Astrocyte of the spinal cord (primary cell): ENCODE results near the gene FARSA.
"Not testable (repeated sequence)": the region's sequence is repeated elsewhere in the genome, so short reads cannot be mapped to it uniquely, and the experiment has no call there.

Source experiments
- DNase-seq: peaks from one replicate; pipeline ENCODE4 v3.0.0; 2011; ENCODE audit warnings: low read depth, low spot score
- H3K4me3 ChIP-seq: 2 replicates; pipeline ENCODE4 v1.5.1; 2011; ENCODE audit warnings: low read depth, mild to moderate bottlenecking, low read length, moderate library complexity
- CTCF ChIP-seq: IDR thresholded peaks from 2 replicates; pipeline ENCODE4 v1.5.1; 2012; ENCODE audit warnings: low read depth, mild to moderate bottlenecking, low read length, inconsistent platforms
- in situ Hi-C: cut with HindIII; loops from 2 replicates; pipeline ENCODE4 v1.10.0; 2017; ENCODE audit warnings: low sequenced_read_pairs

FARSA gene

GRCh38 chr19:12932392-12933286 lies 872 bp downstream of the FARSA start:
- DNase-seq: no peak
- TF ChIP-seq CTCF: no peak
- H3K4me3 ChIP-seq: peak overlapping the region; percentile 96
- in situ Hi-C loops: no loop called here

- in situ Hi-C loops: no loop called here
- no peak overlapping the region for H3K4me3 ChIP-seq
- no peak for TF ChIP-seq CTCF
- DNase-seq: no peak
Measured at GRCh38 chr19:12930002-12930645, 3.4 kb downstream of the FARSA start.

GRCh38 chr19:12924621-12925310 lies 8.7 kb downstream of the FARSA start:
- DNase-seq: no peak
- in situ Hi-C loops: no loop called here
- no peak overlapping the region for H3K4me3 ChIP-seq
- no peak for TF ChIP-seq CTCF

GRCh38 chr19:12922959-12923358 lies 10.6 kb downstream of the FARSA start:
- in situ Hi-C loops: no loop called here
- no peak overlapping the region for H3K4me3 ChIP-seq
- TF ChIP-seq CTCF: no peak
- no peak for DNase-seq

- no peak for DNase-seq
- H3K4me3 ChIP-seq: no peak overlapping the region
- in situ Hi-C loops: no loop called here
- TF ChIP-seq CTCF: no peak
Measured at GRCh38 chr19:12921047-12921446, 12.5 kb downstream of the FARSA start.

- H3K4me3 ChIP-seq: no peak overlapping the region
- in situ Hi-C loops: no loop called here
- no peak for TF ChIP-seq CTCF
- DNase-seq: no peak
Measured at GRCh38 chr19:12918253-12918652, 15.3 kb downstream of the FARSA start.

GRCh38 chr19:12915860-12916259 lies 17.7 kb downstream of the FARSA start:
- in situ Hi-C loops, DNase-seq, H3K4me3 ChIP-seq: not testable (repeated sequence)
